CD4-positive, alpha-beta T cell treated with Interleukin-4 for 1 hour (primary cell): ENCODE data around the gene ASCC2.

Source experiments
- DNase-seq, 2 donors: peaks; one replicate each; pipeline ENCODE4 v3.0.0-alpha.2; 2020 to 2022

Gene ASCC2

GRCh38 chr22:29753808-29754657 lies 84.0 kb downstream of the ASCC2 start:
- no peak for DNase-seq

- DNase-seq = no peak
Observed at GRCh38 chr22:29751669-29752068, 86.4 kb downstream of the ASCC2 start.

GRCh38 chr22:29750559-29751538 lies 87.2 kb downstream of the ASCC2 start:
- DNase-seq = peak; percentile 32 to 48

GRCh38 chr22:29750029-29750428 lies 88.0 kb downstream of the ASCC2 start:
- DNase-seq = no peak

GRCh38 chr22:29748248-29748893 lies 89.7 kb downstream of the ASCC2 start:
- no peak for DNase-seq

GRCh38 chr22:29747832-29748231 lies 90.2 kb downstream of the ASCC2 start:
- DNase-seq = no peak

GRCh38 chr22:29744902-29745301 lies 93.2 kb downstream of the ASCC2 start:
- DNase-seq = no peak

DNA sequence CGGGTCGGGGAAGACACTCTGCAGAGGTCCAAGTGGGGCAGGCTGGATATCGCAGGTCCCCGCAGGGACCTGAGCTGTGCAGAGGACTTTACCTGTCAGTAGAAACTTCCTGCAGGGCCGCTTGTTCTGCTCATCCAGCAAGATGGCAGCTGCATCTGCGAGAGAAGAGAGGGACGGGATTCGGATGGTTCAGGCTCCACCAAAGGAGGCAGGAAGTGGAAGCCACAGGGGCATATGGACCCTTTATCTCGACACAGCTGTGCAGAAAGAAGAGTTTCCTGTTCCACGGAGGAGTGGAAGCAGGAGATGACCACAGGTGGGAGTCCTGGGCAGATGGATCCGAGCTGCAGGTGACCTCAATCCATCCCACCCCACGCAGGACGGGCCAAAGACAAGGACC lies 95.7 kb downstream of the ASCC2 start:
- DNase-seq = no peak

- DNase-seq = no peak
Observed at GRCh38 chr22:29741926-29742325, 96.1 kb downstream of the ASCC2 start.

DNA sequence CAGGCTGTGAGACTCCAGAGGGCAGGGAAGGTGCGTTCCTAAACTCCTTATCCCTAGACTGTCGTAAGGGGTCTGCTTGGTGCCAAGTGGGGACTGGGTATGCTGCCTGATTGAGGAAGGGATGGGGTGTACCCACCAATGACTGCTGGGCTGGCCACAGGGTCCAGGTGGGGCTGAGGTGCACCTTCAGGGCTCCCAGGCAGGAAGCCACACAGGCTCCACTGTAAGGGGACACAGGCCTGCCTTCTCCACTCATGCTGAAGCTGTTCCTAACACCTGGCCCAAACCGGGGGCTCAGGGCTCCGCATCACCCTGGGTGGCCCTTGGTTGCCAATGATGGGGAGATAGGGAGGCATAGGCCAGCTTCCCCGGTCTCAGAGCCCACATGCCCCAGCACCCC lies 97.9 kb downstream of the ASCC2 start:
- DNase-seq = no peak

DNA sequence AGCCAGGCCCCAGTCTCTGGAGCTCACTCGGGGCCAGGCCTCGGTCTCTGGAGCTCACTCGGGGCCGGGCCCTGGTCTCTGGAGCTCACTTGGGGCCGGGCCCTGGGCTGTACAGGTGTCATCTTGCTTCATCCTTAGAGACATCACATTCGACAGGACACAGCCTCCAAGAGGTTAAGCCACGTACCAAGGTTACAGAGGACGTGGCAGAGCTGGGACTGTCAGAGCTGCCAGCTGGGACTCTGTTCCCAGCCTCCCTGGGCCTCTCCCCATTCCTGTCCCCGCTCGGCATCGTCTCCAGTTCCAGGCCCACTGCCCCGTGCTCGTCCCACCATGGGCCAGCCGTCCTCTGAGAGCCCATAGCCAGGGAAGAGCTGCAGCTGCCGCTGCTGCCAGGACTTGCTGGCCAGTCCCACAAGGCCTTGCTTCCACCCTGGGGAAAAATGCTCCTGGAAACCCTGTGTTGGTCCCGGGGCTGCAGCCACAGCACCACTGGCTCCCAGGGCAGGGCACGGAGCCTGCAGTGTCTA lies 98.7 kb downstream of the ASCC2 start:
- no peak for DNase-seq
